NCI-H2029 (cell line): ENCODE results near the gene LARP4B.

Experiments used
- DNase-seq: peaks from one replicate; lab custom pipeline; 2025; lab: John Stamatoyannopoulos, UW

LARP4B gene

GRCh38 chr10:866577-866941 lies 64.9 kb downstream of the LARP4B start:
- DNase-seq: no peak

- DNase-seq: no peak
Measured at GRCh38 chr10:865924-866576, 65.5 kb downstream of the LARP4B start.

DNA sequence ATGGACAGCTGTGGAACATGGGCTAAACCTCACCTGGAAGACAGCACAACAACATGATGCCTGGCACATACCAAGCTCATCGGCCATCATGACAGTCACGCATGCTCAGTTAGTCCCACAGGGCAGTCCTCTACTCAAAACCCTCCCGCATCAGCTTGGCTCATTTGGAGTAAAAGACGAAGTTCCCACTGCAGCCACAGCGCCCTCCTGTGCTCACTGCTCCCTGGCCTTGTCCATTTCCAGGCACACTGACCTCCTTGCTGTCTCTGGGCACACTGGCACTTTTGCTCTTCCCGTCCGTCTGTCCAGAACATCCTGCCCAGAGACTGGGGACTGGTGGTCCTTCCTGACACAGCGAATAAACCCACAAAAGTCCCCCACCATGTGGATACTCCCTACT lies 66.2 kb downstream of the LARP4B start:
- DNase-seq: no peak

DNA sequence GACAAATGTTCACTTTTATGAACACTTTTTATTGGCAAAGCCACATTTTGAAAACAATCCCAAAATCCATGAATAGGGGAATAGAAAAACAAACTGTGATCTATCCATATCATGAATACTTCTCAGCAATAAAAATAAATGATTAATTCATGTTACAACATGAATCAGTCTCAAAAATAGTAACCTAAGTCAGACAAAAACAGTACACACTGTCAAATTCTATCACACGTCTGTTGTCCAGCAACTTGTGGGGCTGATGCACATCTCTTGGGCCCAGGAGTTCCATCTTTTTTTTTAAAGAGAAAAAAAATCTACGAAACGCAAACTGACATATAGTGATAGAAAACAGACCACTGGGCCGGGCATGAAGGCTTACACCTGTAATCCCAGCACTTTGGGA lies 71.0 kb downstream of the LARP4B start:
- DNase-seq: no peak

- DNase-seq: no peak
Measured at GRCh38 chr10:856416-857157, 74.9 kb downstream of the LARP4B start.

- DNase-seq: no peak
Measured at GRCh38 chr10:855671-856070, 75.8 kb downstream of the LARP4B start.

- DNase-seq: no peak
Measured at GRCh38 chr10:855079-855478, 76.4 kb downstream of the LARP4B start.

DNA sequence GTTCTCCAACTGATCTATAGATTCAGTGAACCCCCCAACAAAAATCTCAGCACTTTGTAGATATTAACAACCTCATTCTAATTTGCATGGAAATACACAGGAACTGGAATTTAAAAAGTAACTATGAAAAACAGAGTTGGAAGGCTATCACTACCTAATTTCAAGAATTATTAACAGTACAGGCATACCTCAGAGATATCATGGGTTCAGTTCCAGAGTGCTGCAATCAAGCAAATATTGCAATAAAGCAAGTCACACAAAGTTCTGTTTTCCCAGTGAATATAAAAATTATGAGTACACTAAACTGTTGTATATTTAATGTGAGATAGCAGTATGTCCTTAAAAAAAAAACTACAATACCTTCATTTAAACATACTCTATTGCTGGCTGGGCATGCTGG lies 78.5 kb downstream of the LARP4B start:
- no peak for DNase-seq

DNA sequence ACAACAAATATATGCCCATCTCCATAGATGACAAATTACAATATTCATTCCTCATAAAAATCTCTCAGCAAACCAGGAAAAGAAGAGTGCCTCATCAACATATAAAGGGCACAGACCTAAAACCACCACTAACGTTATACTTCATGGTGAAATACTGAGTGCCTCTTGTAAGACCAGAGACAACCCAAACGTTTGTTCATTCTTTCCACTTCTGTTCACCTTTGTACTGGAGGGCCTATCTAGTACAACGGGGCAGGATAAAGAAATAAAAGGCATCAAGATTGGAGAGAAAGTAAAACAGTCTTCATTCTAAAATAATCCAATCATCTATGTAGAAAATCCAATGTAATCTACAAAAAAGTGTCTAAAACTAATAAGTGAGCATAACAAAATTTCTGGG lies 79.1 kb downstream of the LARP4B start:
- DNase-seq: no peak

DNA sequence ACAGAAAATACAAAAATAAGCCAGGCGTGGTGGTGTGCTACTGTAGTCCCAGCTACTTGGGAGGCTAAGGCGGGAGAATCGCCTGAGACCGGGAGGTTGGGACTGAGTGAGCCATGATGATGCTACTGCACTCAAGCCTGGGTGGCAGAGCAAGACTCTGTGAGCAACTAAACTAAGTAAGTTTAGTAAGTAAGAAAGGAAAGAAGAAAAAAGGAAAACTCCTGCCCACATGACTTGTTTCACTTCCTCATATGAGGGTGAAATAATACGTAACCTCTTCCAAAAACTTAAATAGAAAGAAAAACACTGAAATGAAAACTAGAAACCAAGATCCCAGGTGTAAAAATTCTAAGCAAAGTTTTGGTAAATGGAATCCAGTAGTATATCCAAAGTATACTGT lies 79.6 kb downstream of the LARP4B start:
- no peak for DNase-seq

- DNase-seq: no peak
Measured at GRCh38 chr10:850093-850492, 81.4 kb downstream of the LARP4B start.

DNA sequence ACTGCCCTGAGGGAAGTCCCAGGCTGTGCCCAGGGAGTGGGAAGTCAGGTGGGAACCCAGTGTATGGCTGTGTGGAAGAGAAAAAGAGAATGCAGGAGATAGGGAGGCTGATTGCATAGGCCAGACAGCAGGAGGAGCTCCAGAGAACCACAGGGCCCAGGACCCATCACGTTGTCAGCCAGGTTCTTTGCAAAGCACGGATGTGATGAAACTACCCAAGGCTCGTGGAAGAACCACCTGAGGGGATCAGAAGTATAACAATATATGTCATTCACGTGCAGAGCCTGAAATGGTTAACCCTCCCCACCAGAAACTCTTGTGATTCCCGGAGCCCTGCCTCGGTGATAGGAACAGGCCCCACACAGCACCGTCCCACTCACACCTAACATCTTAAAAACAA lies 83.6 kb downstream of the LARP4B start:
- no peak for DNase-seq

DNA sequence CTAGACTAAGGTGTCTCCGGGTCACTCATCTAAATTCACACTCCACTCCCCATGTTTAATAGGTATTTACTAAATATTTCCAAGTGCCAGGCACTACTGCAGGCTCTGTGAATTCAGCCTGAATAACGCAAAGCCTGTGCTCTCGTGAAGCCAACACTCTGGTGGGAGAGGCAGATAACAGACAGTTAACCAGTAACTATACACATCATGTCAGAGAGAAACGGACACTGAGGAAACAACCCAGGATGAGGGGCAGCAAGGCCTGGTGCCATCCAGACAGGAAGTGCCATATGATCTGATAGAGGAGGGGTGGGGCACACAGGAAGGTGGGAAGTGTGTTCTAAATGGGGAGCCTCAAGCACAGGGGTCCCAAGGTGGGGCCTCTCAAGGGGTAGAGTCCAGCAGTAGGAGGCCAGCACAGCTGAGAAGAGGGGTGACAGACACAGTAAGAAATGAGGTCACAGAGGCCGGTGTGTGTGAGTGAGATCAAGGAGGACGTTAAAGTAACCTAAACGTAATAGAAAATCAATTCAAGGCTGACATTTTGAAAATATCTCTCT lies 85.3 kb downstream of the LARP4B start:
- no peak for DNase-seq

DNA sequence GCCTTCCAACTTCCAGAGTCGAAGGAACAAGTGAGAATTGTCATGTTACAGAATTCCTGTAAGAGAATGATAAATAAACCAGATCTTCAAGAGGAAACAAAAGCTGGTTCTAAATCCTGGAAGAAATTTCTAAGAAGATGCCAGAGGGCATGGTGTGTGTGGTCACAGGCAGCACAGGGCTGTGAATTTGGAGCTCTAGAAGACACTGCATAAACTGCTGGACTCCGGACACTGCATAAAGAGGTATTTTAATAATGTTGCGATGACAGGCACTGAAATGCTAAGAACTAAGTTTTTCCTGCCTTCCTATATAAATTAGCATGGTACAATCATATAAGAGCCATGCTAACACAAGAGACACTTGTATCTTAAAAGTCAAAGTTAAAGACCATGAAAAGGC lies 86.0 kb downstream of the LARP4B start:
- no peak for DNase-seq

GRCh38 chr10:844552-844951 lies 87.0 kb downstream of the LARP4B start:
- no peak for DNase-seq

DNA sequence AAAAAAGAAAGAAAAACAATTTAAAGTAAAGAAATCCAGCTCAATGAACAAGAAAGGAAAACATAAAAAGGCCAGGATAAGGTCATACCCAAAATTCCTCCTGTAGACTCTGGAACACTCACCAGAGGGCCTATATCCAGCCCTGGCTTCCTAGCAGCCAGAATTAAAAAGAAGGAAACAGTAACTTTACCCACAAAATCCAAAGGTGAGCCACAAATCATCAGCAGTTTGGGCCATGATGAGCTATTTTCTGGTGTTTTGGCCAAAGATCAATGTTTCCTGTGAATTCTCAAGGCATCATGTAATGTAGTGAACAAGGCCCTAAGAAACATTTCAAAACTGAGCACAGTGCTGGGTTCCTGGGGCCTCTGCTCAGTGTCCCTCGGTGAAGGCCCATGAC lies 87.8 kb downstream of the LARP4B start:
- no peak for DNase-seq

DNA sequence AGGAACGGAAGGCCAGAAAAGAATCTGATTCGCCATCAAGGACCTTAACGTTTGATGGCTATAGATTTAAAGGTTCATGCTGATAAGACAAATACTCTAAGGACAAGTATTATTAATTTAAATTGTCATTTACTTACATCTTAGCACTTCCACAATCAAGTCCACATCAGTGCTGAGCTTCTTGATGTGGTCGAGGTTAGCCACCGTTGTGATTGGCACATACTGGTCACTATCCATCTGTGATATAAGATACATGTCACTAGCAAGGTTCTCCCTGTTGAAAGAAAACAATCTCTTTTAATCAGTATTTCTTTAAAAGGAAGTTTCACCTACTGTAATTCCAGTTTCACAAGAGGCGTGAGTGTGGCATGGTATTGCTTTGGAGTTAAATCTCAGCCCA lies 88.7 kb downstream of the LARP4B start:
- no peak for DNase-seq

DNA sequence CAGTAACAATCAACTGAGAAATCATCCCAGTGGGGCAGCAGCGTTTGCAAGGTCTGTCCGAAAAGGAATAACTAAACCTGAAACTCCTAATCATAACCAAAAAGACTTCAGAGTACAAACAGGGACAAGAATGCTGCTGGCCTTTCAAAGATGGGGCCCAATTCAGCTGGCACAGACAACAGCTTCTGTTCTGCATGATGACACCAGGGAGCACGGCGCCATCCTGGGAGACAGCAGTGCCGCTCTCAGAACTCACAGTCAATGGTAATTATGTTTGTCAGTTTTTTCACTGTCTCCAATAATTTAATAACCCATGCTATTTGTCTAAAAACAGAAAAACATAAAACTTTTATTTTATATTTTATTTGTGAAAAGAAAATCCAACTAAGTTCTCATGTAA lies 90.0 kb downstream of the LARP4B start:
- DNase-seq: no peak

- no peak for DNase-seq
Measured at GRCh38 chr10:839550-840205, 91.8 kb downstream of the LARP4B start.

DNA sequence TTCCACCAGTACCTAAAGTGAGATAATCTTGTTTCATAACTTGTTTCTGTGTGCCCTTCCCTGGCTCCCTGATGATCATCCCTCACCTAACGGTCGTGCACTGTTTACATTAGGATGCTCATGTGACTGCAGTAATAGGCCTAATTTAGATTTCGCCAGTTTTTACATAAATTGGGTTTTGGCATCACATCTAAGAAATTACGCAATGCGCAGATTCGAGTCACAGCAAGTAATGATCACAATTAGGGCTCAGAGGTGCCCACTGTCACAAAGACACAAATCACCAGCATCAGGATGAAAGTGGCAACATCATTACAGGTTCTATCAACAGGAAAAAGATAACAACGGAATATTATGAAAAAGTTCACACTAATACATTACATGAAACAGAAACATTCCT lies 94.7 kb downstream of the LARP4B start:
- DNase-seq: no peak

DNA sequence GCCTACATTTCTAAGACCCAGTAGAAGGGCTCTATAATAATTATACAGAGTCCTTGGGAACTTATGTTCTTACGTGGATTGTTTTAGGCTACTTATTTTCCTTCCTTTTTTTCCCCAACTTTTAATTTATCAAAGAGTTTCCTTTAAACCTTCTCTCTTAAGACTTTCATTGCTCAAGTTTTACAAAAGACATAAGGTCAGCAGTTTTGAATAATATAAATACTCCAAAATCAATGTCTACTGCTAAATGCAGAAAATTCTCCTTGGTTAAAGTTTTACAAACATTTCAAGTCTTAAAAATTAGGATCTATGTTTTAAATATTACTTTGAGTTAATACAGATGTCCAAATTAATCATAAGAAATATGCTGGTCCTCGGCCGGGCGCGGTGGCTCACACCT lies 97.0 kb downstream of the LARP4B start:
- no peak for DNase-seq

GRCh38 chr10:829241-829640 lies 102.3 kb downstream of the LARP4B start:
- no peak for DNase-seq

DNA sequence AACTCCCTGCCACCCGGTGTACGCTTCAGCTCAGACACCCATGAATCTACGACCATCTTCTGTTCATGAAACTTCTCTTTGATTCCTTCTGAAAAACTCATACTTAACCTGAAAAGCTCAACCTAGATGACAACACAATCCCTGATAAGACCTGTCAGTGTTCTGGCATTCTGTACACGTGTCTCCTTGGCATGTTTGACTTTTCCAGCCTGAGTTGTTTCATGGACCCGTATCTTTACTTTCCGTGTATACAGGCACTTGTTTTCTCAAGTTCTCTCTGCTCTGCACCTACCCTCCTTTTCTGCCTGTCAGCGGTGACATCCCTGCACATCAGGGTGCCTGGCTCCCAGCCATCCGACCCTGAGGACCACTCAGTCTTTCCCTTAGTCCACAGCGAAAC lies 103.3 kb downstream of the LARP4B start:
- DNase-seq: no peak
